ENCODE results near the gene P2RY6. TPM values are rescaled to one million over a fixed set of nuclear protein-coding genes. Genes with fewer than 3 reads are reported as not detected.

Gene P2RY6
- total and polyA plus RNA-seq, 2 of the 8 experiments (the other 6 are each of a cell fraction or from before 2014, with no cell fraction given) = 0.15 TPM; not detected in 1

DNA sequence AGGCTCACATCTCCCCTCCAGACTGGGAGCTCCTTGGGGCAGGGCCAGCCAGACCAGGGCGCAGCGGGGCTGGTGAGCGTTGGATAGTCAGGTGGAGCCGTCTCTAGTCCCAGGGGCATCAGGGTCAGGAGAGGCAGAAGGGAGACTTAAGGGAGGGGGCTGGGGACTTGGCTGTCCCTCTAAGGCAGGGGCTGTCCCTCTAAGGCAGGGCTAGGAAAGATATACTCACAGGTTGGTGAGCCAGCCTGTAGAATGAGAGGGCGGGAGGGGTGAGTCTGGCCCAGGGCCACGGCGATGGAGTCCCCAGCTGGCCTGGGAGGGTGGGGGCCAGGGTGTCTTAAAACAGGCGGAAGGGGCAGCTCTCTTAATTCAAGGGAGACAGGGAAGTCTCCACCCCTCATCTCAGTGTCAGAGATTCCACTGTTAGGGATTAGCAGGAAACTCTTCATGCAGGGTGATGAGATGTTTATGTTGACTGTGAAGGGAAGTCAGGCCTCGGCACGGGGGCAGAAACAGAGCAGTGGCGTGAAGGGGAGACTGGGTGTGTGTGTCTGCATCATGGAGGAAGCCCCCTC is 42.7 kb upstream of the P2RY6 start:
- H3K18ac ChIP-seq (ENCODE audit: extremely low read depth, low read length) = no peak overlapping the region; the same call in 1 of the 2 replicates
- no peak overlapping the region for H4K91ac ChIP-seq (replicated peaks; ENCODE audit: insufficient read length, low read length)
- H2BK12ac ChIP-seq (ENCODE audit: low read depth, low read length) = no peak overlapping the region
- 90% methylated on average over 10 of the region's 11 CpGs; no CpG with 5 or more reads in 1 of the 2 experiments for WGBS, 2 experiments (ENCODE audit: extremely low coverage in 1 of 2, insufficient coverage in 1 of 2, insufficient read length in 1 of 2, insufficient replicate concordance in 2 of 2, low coverage in 1 of 2, low lambda C conversion rate in 2 of 2, missing lambda C conversion rate in 1 of 2)
- no peak overlapping the region for H2BK120ac ChIP-seq (replicated peaks; ENCODE audit: low read depth, low read length)
- H2AFZ ChIP-seq (ENCODE audit: low read length) = no peak overlapping the region
- no peaks in the 10 kb centered on the region for H3K79me2 ChIP-seq (ENCODE audit: control insufficient read depth in 1 of 2, insufficient read depth in 2 of 2, low read length in 2 of 2)
- H3K4me2 ChIP-seq (ENCODE audit: insufficient read depth in 1 of 2, low read depth in 2 of 2, low read length in 2 of 2) = no peak overlapping the region
- H3K4me3 ChIP-seq (ENCODE audit: extremely low read depth in 1 of 4, insufficient read depth in 2 of 4, low read depth in 3 of 4, low read length in 4 of 4) = no peak overlapping the region
- peak overlapping the region; percentile 3; the same call in 1 of the 2 replicates for H2BK20ac ChIP-seq (ENCODE audit: low read length)
- ChIA-PET POLR2A (ENCODE audit: partially characterized antibody) (interaction anchor here (0.7 to 1.8 kb wide), 4 partner anchors 10 to 60 kb away, joined by 3 to 4 read pairs (median 3); no protein-coding TSS in a partner anchor), CTCF (ENCODE audit: partially characterized antibody) (interaction anchor here (0.6 to 21.6 kb wide), 17 partner anchors 8 to 397 kb away, joined by 3 to 451 read pairs (median 4); partner anchors contain the start of gene FCHSD2)
- no peaks in the 10 kb centered on the region for H3K9me3 ChIP-seq (ENCODE audit: insufficient read depth in 2 of 2, low read depth in 1 of 2, low read length in 1 of 2)
- H3K23ac ChIP-seq (ENCODE audit: insufficient read length) = no peak overlapping the region
- no peak overlapping the region for H2BK15ac ChIP-seq (ENCODE audit: low read length)
- FAIRE-seq (no peak), DNase-seq (ENCODE audit: low read depth in 1 of 2, low spot score in 2 of 2) (no peak)
- H3K23me2 ChIP-seq (ENCODE audit: low read depth, low read length) = no peaks in the 10 kb centered on the region; the same call in 1 of the 2 replicates
- H3K14ac ChIP-seq (ENCODE audit: insufficient read length) = no peak overlapping the region
- H3K79me1 ChIP-seq (ENCODE audit: low read depth, low read length) = no peaks in the 10 kb centered on the region; the same call in 1 of the 2 replicates
- H4K20me1 ChIP-seq (replicated peaks in 1 of 2; ENCODE audit: control insufficient read depth in 1 of 2, insufficient read depth in 2 of 2, low read length in 2 of 2) = no peaks in the 10 kb centered on the region
- no peak overlapping the region for H3K27ac ChIP-seq (ENCODE audit: low read depth, low read length)
- H3K4ac ChIP-seq (replicated peaks; ENCODE audit: insufficient read length, low read depth, low read length) = no peak overlapping the region
- no peak overlapping the region for H2AK5ac ChIP-seq (ENCODE audit: low read depth, low read length)
- H3K36me3 ChIP-seq (ENCODE audit: control insufficient read depth in 2 of 4, insufficient read depth in 4 of 4, low read length in 3 of 4) = no peaks in the 10 kb centered on the region
- no peak overlapping the region for H2BK5ac ChIP-seq (ENCODE audit: low read depth, low read length)
- H3K4me1 ChIP-seq (replicated peaks in 1 of 4; ENCODE audit: control insufficient read depth in 3 of 4, insufficient read depth in 4 of 4, low read length in 3 of 4) = peaks cover 3 to 15% (median 13%) of the 10 kb centered on the region in 4 experiments
- no peak overlapping the region for H3K9ac ChIP-seq (replicated peaks in 1 of 4; ENCODE audit: extremely low read depth in 1 of 4, low read depth in 3 of 4, low read length in 3 of 4)
- no peak overlapping the region; the same call in 1 of the 2 replicates for H4K8ac ChIP-seq (ENCODE audit: extremely low read depth, insufficient read depth, low read length)
- H4K5ac ChIP-seq (ENCODE audit: insufficient read length, low read depth, low read length) = no peak overlapping the region
- no peak overlapping the region for H3K56ac ChIP-seq (replicated peaks; ENCODE audit: insufficient read length, low read depth, low read length)
- no peaks in the 10 kb centered on the region; a peak in 1 of 7 replicates for H3K27me3 ChIP-seq (replicated peaks in 1 of 4; ENCODE audit: control insufficient read depth in 3 of 4, extremely low read depth in 1 of 4, insufficient read depth in 3 of 4, low read length in 3 of 4)
- no peak for TF ChIP-seq KDM1A (IDR thresholded peaks at IDR 0.05; ENCODE audit: borderline replicate concordance, low read length)
- no peak for TF ChIP-seq NRF1 (IDR thresholded peaks at IDR 0.05; ENCODE audit: low read depth, low read length)
- no peak for TF ChIP-seq SP4 (IDR thresholded peaks at IDR 0.05; ENCODE audit: low read length)
- TF ChIP-seq SAP30 (IDR thresholded peaks at IDR 0.05; ENCODE audit: insufficient read depth, insufficient replicate concordance, low read length) = no peak
- TF ChIP-seq CBX5 (IDR thresholded peaks at IDR 0.05; ENCODE audit: low read depth, low read length) = no peak
- TF ChIP-seq TCF12 (IDR thresholded peaks at IDR 0.05; ENCODE audit: low read depth, low read length) = no peak
- TF ChIP-seq POLR2A (IDR thresholded peaks at IDR 0.05; ENCODE audit: control extremely low read depth in 1 of 2, low read depth in 2 of 2, low read length in 2 of 2) = no peak
- no peak for TF ChIP-seq ASH2L (IDR thresholded peaks at IDR 0.05; ENCODE audit: low read length)
- TF ChIP-seq TAF1 (IDR thresholded peaks at IDR 0.05; ENCODE audit: low read depth, low read length) = no peak
- TF ChIP-seq, protein P1, sequence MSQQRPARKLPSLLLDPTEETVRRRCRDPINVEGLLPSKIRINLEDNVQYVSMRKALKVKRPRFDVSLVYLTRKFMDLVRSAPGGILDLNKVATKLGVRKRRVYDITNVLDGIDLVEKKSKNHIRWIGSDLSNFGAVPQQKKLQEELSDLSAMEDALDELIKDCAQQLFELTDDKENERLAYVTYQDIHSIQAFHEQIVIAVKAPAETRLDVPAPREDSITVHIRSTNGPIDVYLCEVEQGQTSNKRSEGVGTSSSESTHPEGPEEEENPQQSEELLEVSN (IDR thresholded peaks at IDR 0.05) = no peak
- TF ChIP-seq EGR1 (IDR thresholded peaks at IDR 0.05; ENCODE audit: borderline replicate concordance, low read depth, low read length) = no peak
- no peak for TF ChIP-seq SIN3A (conservative IDR thresholded peaks at IDR 0.05 in 1 of 2, IDR thresholded peaks at IDR 0.05 in 1 of 2; ENCODE audit: low read depth in 1 of 2, low read length in 2 of 2)
- no peak for TF ChIP-seq HDAC6 (IDR thresholded peaks at IDR 0.05; ENCODE audit: low read depth, low read length)

Measured in H1 (cell line).